GM12873 (cell line): ENCODE results near the gene DNAAF5.

Source experiments
- TF ChIP-seq, protein P1 (sequence below): IDR thresholded peaks from 2 replicates; pipeline ENCODE4 v1.5.1; 2012; ENCODE audit warnings: low read depth, mild to moderate bottlenecking, moderate library complexity, low read length, control low read depth; ENCODE audit not compliant: insufficient read depth; ENCODE audit errors: missing control alignments

DNAAF5 gene

DNA sequence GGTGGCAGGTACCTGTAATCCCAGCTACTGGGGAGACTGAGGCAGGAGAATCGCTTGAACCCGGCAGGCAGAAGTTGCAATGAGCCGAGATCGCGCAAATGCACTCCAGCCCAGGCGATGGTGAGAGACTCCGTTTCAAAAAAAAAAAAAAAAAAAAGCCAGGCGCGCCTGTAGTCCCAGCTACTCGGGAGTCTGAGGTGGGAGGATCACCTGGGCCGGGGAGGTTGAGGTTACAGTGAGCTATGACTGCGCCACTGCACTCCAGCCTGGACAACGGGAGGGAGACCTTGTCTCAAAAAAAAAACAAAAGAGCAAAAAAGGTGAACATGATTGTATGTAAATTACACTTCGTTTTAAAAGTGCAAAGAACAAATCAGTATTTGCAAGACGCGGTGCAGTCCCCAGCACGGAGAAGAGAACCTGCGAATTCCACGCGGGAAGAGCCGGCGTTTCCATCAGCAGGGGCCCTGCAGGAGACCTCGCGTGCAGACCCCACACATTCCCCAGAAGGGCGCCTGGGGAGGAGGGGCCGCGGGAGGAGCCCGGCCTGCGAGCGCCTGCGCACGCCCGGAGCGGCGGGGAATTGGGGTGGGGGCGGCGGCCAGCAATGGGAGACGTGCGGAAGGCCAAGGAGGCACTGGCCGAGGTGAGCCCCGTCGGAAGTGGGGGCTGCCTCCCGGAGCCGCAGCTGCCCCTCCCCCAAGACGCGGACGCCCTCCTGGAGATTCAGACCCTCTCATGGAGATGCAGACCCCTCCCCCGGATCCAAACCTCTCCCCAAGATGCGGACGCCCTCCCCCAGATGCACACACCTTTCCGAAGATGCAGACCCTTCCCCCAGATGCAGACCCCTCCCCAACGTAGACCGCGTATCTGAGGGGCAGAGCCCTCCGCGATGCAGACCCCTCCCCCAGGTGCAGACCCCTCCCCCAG is 89.1 kb downstream of the DNAAF5 start:
- TF ChIP-seq, protein P1, sequence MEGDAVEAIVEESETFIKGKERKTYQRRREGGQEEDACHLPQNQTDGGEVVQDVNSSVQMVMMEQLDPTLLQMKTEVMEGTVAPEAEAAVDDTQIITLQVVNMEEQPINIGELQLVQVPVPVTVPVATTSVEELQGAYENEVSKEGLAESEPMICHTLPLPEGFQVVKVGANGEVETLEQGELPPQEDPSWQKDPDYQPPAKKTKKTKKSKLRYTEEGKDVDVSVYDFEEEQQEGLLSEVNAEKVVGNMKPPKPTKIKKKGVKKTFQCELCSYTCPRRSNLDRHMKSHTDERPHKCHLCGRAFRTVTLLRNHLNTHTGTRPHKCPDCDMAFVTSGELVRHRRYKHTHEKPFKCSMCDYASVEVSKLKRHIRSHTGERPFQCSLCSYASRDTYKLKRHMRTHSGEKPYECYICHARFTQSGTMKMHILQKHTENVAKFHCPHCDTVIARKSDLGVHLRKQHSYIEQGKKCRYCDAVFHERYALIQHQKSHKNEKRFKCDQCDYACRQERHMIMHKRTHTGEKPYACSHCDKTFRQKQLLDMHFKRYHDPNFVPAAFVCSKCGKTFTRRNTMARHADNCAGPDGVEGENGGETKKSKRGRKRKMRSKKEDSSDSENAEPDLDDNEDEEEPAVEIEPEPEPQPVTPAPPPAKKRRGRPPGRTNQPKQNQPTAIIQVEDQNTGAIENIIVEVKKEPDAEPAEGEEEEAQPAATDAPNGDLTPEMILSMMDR = no peak

DNA sequence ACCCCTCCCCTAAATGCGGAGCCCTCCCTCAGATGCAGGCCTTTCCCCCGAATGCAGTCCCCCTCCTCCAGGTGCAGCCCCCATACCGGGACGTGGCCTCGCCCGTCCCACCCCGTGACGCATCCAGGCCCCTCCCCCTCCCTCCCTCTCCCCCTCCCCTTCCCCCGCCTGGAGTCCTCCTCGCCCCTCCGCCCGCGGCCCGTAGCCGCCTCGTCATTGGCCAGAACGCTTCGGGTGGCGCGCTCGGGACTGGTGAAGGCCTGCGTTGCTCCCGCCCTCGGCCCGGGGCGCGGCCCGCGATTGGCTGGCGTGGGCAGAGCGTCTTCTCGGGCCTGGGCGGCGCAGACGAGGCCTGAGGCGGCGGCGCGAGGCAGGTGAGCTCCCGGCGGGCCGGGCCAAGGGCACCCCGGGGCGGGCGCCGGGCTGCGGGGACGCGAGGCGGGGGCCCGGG is 89.8 kb downstream of the DNAAF5 start:
- TF ChIP-seq, protein P1 = no peak

DNA sequence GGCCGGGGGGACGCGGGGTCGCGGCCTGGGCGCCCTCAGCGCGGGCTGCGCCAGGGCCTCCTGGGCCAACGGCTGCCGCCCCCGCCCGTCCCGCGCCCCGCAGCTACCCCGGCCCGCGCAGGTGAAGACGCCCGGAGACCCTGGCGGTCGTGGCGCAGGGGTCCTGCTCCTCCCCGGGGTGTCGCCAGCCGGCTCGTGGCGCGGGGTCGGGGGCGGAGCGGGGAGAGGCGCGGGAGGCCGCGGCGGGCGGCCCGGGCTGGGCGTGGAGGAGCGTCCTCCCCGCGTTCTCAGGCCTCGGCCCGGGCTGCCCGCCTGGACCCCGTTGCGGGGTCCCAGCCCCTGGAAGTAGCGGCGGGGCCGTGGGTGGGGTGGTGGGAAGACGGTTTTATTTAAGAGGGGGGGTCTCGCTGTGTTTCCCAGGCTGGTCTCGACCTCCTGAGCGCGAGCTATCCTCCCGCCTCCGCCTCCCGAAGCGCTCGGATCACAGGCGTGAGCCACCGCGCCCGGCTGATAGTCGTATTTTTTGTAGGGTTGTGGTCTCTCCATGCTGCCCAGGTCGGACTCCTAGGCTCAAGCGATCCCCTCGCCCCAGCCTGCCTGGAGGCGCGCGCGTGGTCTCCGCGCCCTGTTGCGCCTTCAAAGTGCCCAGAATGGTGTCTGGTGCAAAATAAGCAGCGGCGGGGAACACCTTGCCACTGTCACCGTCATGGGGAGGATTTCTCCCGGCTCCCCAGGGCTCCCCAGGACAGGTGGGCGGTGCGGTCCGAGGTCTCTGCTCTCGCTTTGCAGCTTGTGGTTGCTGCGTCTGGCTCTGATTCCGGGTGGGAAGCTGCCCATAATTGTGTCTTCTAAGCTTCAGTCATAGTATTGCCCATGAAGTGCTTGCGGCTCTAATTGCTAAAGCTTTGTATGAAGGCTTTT is 90.5 kb downstream of the DNAAF5 start:
- TF ChIP-seq, protein P1 = no peak

DNA sequence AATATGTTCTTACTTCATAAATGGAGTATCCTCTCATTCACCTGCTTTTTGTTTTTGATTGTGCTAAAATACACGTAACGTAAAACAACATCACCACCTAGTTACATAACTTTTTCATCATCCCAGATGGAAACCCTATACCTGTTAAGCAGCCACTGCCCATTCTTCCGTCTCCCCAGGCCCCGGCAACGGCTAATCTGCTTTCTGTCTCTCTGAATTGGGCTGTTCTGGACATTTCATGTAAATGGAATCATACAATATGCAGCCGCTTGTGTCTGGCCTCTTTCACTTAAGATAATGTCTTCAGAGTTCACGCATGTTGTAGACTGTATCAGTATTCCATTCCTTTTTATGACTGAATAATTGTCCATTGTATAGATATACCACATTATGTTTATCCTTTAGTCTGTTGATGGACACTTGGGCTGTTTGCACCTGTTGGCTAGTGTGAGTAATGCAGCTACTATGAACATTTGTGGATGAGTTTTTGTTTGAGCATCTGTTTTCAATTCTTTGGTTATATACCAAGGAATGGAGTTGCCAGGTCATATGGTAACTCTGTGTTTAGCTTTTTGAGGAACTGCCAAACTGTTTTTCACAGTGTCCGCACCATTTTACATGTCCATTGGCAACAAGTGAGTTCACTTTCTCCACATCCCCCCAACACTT is 91.7 kb downstream of the DNAAF5 start:
- TF ChIP-seq, protein P1 = peak; percentile 48

DNA sequence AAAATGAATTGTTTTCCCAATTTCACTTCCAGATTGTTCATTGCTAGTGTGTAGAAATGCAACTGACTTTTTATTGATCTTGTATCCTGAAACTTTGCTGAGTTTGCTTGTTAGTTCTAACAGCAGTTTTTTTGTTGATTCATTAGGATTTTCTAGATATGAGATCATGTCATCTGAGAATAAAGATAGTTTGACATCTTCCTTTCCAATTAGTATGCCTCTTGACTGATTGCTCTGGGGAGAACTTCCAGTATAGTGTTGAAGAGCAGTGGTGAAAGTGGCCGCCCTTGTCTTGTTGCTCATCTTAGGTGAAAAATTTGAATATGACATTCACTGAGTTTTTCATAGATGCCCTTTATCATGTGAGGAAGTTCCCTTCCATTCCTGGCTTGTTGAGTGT is 93.8 kb downstream of the DNAAF5 start:
- TF ChIP-seq, protein P1 = no peak

DNA sequence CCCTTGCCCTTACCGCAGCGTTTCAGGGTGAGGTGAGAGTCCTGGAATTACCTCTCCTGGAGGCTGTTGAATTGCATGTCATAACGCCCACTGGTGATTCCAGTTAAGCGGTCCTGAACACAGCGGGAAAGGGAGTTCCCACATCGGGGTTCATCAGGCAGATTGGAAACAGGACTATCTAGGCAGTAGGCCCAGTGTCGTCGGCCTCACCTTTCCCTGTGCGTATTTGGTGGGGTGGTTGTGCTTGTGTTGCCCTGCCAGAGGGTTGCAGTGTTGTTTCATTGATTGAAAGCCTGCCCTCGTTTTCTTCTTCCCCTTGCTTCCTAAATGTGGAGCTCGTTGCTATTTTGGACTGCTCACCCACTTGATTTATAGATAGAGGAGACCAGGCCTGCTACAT is 95.2 kb downstream of the DNAAF5 start:
- TF ChIP-seq, protein P1 = no peak

DNA sequence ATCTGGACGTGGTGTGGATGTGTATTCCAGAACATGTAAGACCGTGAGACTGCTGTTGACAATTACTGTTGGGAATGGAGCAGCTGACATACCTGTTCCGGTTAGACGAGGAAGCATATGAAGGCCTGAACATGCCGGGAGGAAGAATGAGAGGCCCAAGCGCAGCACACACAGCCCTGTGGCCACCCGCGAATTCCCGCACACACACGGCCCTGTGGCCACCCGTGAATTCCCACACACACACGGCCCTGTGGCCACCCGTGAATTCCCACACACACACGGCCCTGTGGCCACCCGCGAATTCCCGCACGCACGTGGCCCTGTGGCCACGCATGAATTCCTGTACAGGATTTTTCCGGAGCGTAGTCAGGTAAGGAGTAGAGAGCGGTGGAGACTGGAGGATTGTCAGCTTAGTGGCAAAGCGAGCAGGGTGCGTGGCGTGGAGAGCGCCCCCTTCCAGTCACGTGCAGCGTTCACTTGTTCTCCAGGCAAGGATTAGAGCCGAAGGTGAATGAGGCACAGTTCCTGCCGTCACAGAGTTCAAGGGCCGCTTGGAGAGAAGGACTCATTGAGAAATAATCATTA is 96.3 kb downstream of the DNAAF5 start:
- TF ChIP-seq, protein P1 = no peak
